A549 (cell line): ENCODE measurements around the gene MAML1.

Source experiments
- POLR2A ChIP-seq: IDR thresholded peaks from 2 replicates; pipeline ENCODE4 v1.6.1; 2012; ENCODE audit warnings: mild to moderate bottlenecking, low read length
- SMC3 ChIP-seq: fragments of >200 bp; sonication (Bioruptor Twin); formaldehyde crosslinking; IDR thresholded peaks from 3 replicates; pipeline ENCODE4 v1.6.1; 2018; ENCODE audit warnings: inconsistent platforms
- TF ChIP-seq, protein P1 (sequence below): fragments of >200 bp; sonication (Bioruptor Twin); formaldehyde crosslinking; IDR thresholded peaks from 3 replicates; pipeline ENCODE4 v1.5.1; 2016
- TF ChIP-seq, protein P2 (sequence below): fragments of 450-650 bp; IDR thresholded peaks from 2 replicates; pipeline ENCODE4 v1.6.1; 2014; ENCODE audit warnings: antibody characterized with exemption

DNA sequence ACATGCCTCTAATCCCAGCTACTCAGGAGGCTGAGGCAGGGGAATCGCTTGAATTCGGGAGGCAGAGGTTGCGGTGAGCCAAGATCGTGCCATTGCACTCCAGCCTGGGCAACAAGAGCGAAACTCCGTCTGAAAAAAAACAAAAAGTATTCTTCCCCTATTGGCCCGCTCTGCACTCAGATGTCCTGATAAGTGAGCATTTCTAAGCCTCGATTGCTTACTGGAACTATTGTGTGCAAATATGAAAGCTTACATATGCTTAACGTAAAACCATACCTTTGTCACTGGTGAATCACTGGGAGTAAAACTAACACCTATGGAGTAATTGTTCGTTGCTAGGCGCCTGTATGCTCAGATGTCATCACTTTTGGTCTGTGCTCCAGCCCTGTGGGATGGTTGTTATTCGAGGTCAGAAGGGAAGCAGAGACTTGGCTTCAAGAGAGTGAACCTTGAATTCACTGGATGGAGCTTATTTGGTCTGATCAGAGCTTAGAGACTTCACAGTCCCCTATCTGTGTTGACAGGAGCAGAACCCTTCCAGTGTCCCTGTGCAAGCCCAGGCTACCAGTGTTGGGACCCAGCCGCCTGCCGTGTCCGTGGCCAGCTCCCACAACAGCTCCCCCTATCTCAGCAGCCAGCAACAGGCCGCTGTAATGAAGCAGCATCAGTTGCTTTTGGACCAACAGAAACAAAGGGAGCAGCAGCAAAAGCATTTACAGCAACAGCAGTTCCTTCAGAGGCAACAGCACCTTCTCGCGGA, 35.9 kb downstream of the MAML1 start:
- TF ChIP-seq, protein P1, sequence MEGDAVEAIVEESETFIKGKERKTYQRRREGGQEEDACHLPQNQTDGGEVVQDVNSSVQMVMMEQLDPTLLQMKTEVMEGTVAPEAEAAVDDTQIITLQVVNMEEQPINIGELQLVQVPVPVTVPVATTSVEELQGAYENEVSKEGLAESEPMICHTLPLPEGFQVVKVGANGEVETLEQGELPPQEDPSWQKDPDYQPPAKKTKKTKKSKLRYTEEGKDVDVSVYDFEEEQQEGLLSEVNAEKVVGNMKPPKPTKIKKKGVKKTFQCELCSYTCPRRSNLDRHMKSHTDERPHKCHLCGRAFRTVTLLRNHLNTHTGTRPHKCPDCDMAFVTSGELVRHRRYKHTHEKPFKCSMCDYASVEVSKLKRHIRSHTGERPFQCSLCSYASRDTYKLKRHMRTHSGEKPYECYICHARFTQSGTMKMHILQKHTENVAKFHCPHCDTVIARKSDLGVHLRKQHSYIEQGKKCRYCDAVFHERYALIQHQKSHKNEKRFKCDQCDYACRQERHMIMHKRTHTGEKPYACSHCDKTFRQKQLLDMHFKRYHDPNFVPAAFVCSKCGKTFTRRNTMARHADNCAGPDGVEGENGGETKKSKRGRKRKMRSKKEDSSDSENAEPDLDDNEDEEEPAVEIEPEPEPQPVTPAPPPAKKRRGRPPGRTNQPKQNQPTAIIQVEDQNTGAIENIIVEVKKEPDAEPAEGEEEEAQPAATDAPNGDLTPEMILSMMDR: 0 out of 3 replicates have a peak, but pooled peaks have one; percentile 9
- TF ChIP-seq POLR2A (no peak), SMC3 (no peak)
- TF ChIP-seq, protein P2, sequence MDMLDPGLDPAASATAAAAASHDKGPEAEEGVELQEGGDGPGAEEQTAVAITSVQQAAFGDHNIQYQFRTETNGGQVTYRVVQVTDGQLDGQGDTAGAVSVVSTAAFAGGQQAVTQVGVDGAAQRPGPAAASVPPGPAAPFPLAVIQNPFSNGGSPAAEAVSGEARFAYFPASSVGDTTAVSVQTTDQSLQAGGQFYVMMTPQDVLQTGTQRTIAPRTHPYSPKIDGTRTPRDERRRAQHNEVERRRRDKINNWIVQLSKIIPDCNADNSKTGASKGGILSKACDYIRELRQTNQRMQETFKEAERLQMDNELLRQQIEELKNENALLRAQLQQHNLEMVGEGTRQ: no peak
